RWPE2 (cell line): ENCODE data around the gene TCEAL4.

ENCODE experiments used
- ATAC-seq: fragments of 200-7000 bp; cut with Tn5 transposase; 3 replicates; pipeline ENCODE4 v1.9.1; 2021; ENCODE audit warnings: low read depth
- DNase-seq: peaks from one replicate; pipeline ENCODE4 v3.0.0-alpha.2; 2020; ENCODE audit warnings: low spot score
- H3K27ac ChIP-seq: fragments of 450-650 bp; 2 replicates; pipeline ENCODE4 v1.5.1; 2017; ENCODE audit warnings: mild to moderate bottlenecking; ENCODE audit not compliant: poor library complexity, severe bottlenecking
- H3K27me3 ChIP-seq: fragments of 250-450 bp; sonication (Bioruptor Pico); 2 replicates; pipeline ENCODE4 v1.5.1; 2021; ENCODE audit warnings: mild to moderate bottlenecking, moderate library complexity; ENCODE audit not compliant: insufficient read depth, poor library complexity, severe bottlenecking
- H3K36me3 ChIP-seq: fragments of 250-450 bp; sonication (Bioruptor Pico); 2 replicates; pipeline ENCODE4 v1.5.1; 2020; ENCODE audit warnings: low read depth, mild to moderate bottlenecking, moderate library complexity
- H3K4me1 ChIP-seq: fragments of 250-450 bp; sonication (Bioruptor Pico); 2 replicates; pipeline ENCODE4 v1.5.1; 2021; ENCODE audit warnings: mild to moderate bottlenecking, moderate library complexity; ENCODE audit not compliant: insufficient read depth, poor library complexity, severe bottlenecking
- H3K4me3 ChIP-seq: fragments of 250-450 bp; sonication (Bioruptor Pico); 2 replicates; pipeline ENCODE4 v1.5.1; 2021; ENCODE audit warnings: mild to moderate bottlenecking, moderate library complexity; ENCODE audit not compliant: severe bottlenecking
- H3K9me3 ChIP-seq: fragments of 250-450 bp; sonication (Bioruptor Pico); 2 replicates; pipeline ENCODE4 v1.5.1; 2021; ENCODE audit warnings: mild to moderate bottlenecking, moderate library complexity; ENCODE audit not compliant: severe bottlenecking
- CTCF ChIP-seq: fragments of 450-650 bp; IDR thresholded peaks from one replicate; pipeline ENCODE4 v1.5.1; 2017; ENCODE audit warnings: mild to moderate bottlenecking, moderate library complexity; ENCODE audit not compliant: poor library complexity, severe bottlenecking

Gene TCEAL4

DNA sequence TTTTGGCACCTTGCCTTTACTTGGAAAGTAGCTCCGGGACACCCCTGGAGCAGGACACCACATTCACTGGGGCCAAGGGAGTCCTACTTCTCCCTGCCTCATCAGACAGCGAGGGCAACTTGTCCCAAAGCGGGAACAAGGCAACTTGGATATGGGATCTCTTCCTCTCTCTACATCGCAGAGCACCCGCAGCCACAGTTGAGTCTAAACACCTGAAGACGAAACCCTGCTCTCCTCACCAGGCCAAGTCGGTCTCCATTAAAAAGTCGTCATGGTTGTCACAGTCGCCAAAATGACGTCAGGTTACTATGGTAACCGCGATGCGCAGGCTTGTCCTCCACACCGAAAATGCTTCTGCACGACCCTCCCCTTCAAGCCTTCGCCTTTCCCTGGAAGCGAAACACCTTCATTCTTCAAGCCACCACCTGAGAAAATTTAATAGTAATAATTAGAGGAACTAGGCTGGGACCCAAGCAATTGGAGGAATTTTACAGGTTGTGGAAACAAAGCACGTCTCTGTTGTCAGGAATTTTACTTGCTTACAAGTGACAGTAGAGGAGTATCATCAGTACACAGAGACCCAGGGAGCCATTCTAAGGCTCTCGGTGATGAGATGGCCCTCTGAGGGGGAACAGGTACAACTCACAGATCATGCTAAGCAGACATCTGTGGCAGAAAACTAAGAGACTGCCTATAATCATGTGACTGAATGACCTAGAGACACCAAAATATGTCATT, 30.5 kb upstream of the TCEAL4 start:
- no peak for DNase-seq

GRCh38 chrX:103556963-103557612, 28.2 kb upstream of the TCEAL4 start:
- DNase-seq = no peak
- no peaks in the 10 kb centered on the region for H3K4me1 ChIP-seq
- no peak overlapping the region for H3K4me3 ChIP-seq
- H3K27ac ChIP-seq = no peak overlapping the region
- H3K36me3 ChIP-seq = no peaks in the 10 kb centered on the region
- ATAC-seq = no peak
- TF ChIP-seq CTCF = no peak
- no peaks in the 10 kb centered on the region for H3K27me3 ChIP-seq
- no peaks in the 10 kb centered on the region for H3K9me3 ChIP-seq

More for the DNA sequence above, 30.5 kb upstream of the TCEAL4 start:
- H3K36me3 ChIP-seq = no peaks in the 10 kb centered on the region
- no peaks in the 10 kb centered on the region for H3K27me3 ChIP-seq
- no peaks in the 10 kb centered on the region for H3K4me1 ChIP-seq
- ATAC-seq = peak; percentile 58
- TF ChIP-seq CTCF = no peak
- H3K27ac ChIP-seq = no peak overlapping the region
- peak overlapping the region; percentile 31 for H3K4me3 ChIP-seq
- H3K9me3 ChIP-seq = no peaks in the 10 kb centered on the region

- Histone ChIP-seq H3K36me3 (no peaks in the 10 kb centered on the region), H3K4me1 (no peaks in the 10 kb centered on the region), H3K4me3 (no peak overlapping the region), H3K9me3 (no peaks in the 10 kb centered on the region), H3K27me3 (no peaks in the 10 kb centered on the region), H3K27ac (no peak overlapping the region)
- DNase-seq (no peak), ATAC-seq (no peak)
- no peak for TF ChIP-seq CTCF
Observed at GRCh38 chrX:103560256-103560655, 25.1 kb upstream of the TCEAL4 start.

GRCh38 chrX:103562801-103563200, 22.5 kb upstream of the TCEAL4 start:
- Histone ChIP-seq H3K4me1 (no peaks in the 10 kb centered on the region), H3K4me3 (no peak overlapping the region), H3K27me3 (no peaks in the 10 kb centered on the region), H3K9me3 (no peaks in the 10 kb centered on the region), H3K36me3 (no peaks in the 10 kb centered on the region), H3K27ac (no peak overlapping the region)
- DNase-seq (no peak), ATAC-seq (peak; percentile 57; the same call in 1 of the 3 replicates)
- no peak for TF ChIP-seq CTCF

- no peak for TF ChIP-seq CTCF
- Histone ChIP-seq H3K4me1 (no peaks in the 10 kb centered on the region), H3K4me3 (no peak overlapping the region), H3K36me3 (no peaks in the 10 kb centered on the region), H3K27me3 (no peaks in the 10 kb centered on the region), H3K9me3 (no peaks in the 10 kb centered on the region), H3K27ac (no peak overlapping the region)
- DNase-seq (no peak), ATAC-seq (no peak)
Observed at GRCh38 chrX:103565197-103565596, 20.1 kb upstream of the TCEAL4 start.
